Measurements from ENCODE around the gene ZNF582. TPM values are rescaled to one million over a fixed set of nuclear protein-coding genes. Genes with fewer than 3 reads are reported as not detected.
"Not testable (repeated sequence)": the region's sequence is repeated elsewhere in the genome, so short reads cannot be mapped to it uniquely, and the experiment has no call there.

The ZNF582 gene
- total and polyA plus RNA-seq, 5 donors, result 3.6 to 6.3 (median 5.4) TPM

GRCh38 chr19:56350416-56351045, 42.8 kb downstream of the ZNF582 start:
- ATAC-seq, result peak in 1 of 2 donors; percentile 55
- intact Hi-C loops (cut with DNase I), result loop anchor here in 3 of 4 donors (5.0 to 10.0 kb wide), 4 partner anchors 93 to 276 kb away; no protein-coding TSS in a partner anchor
- peak in 1 of 3 donors; percentile 48 for DNase-seq
- H3K4me3 ChIP-seq (ENCODE audit: low read length), result no peak overlapping the region
- no peaks in the 10 kb centered on the region for H3K9me3 ChIP-seq (ENCODE audit: control insufficient read depth, low read length)
- no peaks in the 10 kb centered on the region for H3K27me3 ChIP-seq (ENCODE audit: control insufficient read depth, insufficient read depth)
- no peaks in the 10 kb centered on the region for H3K4me1 ChIP-seq (ENCODE audit: control insufficient read depth, insufficient read depth, low read length)
- no peak overlapping the region for H3K27ac ChIP-seq (ENCODE audit: low read length)
- WGBS, result 17% methylated on average over 8 of the region's 8 CpGs

GRCh38 chr19:56348289-56348877, 45.0 kb downstream of the ZNF582 start:
- ATAC-seq (no peak), DNase-seq (no peak)
- no peak overlapping the region for H3K4me3 ChIP-seq (ENCODE audit: low read length)
- no peaks in the 10 kb centered on the region for H3K4me1 ChIP-seq (ENCODE audit: control insufficient read depth, insufficient read depth, low read length)
- H3K27me3 ChIP-seq (ENCODE audit: control insufficient read depth, insufficient read depth), result no peaks in the 10 kb centered on the region
- WGBS, result 68% methylated on average over 5 of the region's 5 CpGs
- no peak overlapping the region for H3K27ac ChIP-seq (ENCODE audit: low read length)
- intact Hi-C loops (cut with DNase I), result no loop called here
- H3K9me3 ChIP-seq (ENCODE audit: control insufficient read depth, low read length), result no peaks in the 10 kb centered on the region

- 47% methylated on average over 7 of the region's 7 CpGs for WGBS
- no peaks in the 10 kb centered on the region for H3K27me3 ChIP-seq (ENCODE audit: control insufficient read depth, insufficient read depth)
Observed at GRCh38 chr19:56347163-56347778, 46.1 kb downstream of the ZNF582 start.

GRCh38 chr19:56341948-56342347, 51.4 kb downstream of the ZNF582 start:
- intact Hi-C loops (cut with DNase I), result no loop called here
- no peak overlapping the region for H3K4me3 ChIP-seq (ENCODE audit: low read length)
- no peak for ATAC-seq
- DNase-seq, result no peak
- no peaks in the 10 kb centered on the region for H3K9me3 ChIP-seq (ENCODE audit: control insufficient read depth, low read length)
- H3K4me1 ChIP-seq (ENCODE audit: control insufficient read depth, insufficient read depth, low read length), result peaks cover 1% of the 10 kb centered on the region
- H3K27ac ChIP-seq (ENCODE audit: low read length), result no peak overlapping the region
- no peaks in the 10 kb centered on the region for H3K27me3 ChIP-seq (ENCODE audit: control insufficient read depth, insufficient read depth)

More at GRCh38 chr19:56347163-56347778, 46.1 kb downstream of the ZNF582 start:
- H3K9me3 ChIP-seq (ENCODE audit: control insufficient read depth, low read length), result no peaks in the 10 kb centered on the region
- intact Hi-C loops (cut with DNase I), result no loop called here
- no peaks in the 10 kb centered on the region for H3K4me1 ChIP-seq (ENCODE audit: control insufficient read depth, insufficient read depth, low read length)
- ATAC-seq, result no peak
- DNase-seq, result no peak
- H3K27ac ChIP-seq (ENCODE audit: low read length), result no peak overlapping the region
- H3K4me3 ChIP-seq (ENCODE audit: low read length), result no peak overlapping the region

- not testable (repeated sequence) for H3K4me1 ChIP-seq (ENCODE audit: control insufficient read depth, insufficient read depth, low read length); ATAC-seq; H3K4me3 ChIP-seq (ENCODE audit: low read length); H3K9me3 ChIP-seq (ENCODE audit: control insufficient read depth, low read length); DNase-seq; H3K27ac ChIP-seq (ENCODE audit: low read length); H3K27me3 ChIP-seq (ENCODE audit: control insufficient read depth, insufficient read depth)
- intact Hi-C loops (cut with DNase I), result loop anchor here in 1 of 4 donors (10.0 kb wide), 1 partner anchor 84 kb away; no protein-coding TSS in a partner anchor
- WGBS, result 88% methylated on average over 6 of the region's 10 CpGs
Observed at GRCh38 chr19:56339031-56339430, 54.3 kb downstream of the ZNF582 start.

GRCh38 chr19:56337077-56337476, 56.3 kb downstream of the ZNF582 start:
- WGBS, result 93% methylated on average over 8 of the region's 8 CpGs
- DNase-seq; H3K27me3 ChIP-seq (ENCODE audit: control insufficient read depth, insufficient read depth); H3K27ac ChIP-seq (ENCODE audit: low read length); H3K4me3 ChIP-seq (ENCODE audit: low read length); H3K4me1 ChIP-seq (ENCODE audit: control insufficient read depth, insufficient read depth, low read length); ATAC-seq; H3K9me3 ChIP-seq (ENCODE audit: control insufficient read depth, low read length): not testable (repeated sequence)
- intact Hi-C loops (cut with DNase I), result loop anchor here in 1 of 4 donors (10.0 kb wide), 1 partner anchor 82 kb away; no protein-coding TSS in a partner anchor

- not testable (repeated sequence) for H3K4me1 ChIP-seq (ENCODE audit: control insufficient read depth, insufficient read depth, low read length); ATAC-seq; H3K4me3 ChIP-seq (ENCODE audit: low read length); H3K27ac ChIP-seq (ENCODE audit: low read length); DNase-seq; H3K9me3 ChIP-seq (ENCODE audit: control insufficient read depth, low read length); H3K27me3 ChIP-seq (ENCODE audit: control insufficient read depth, insufficient read depth)
- intact Hi-C loops (cut with DNase I), result loop anchor here in 1 of 4 donors (10.0 kb wide), 1 partner anchor 81 kb away; no protein-coding TSS in a partner anchor
Observed at GRCh38 chr19:56335371-56335770, 58.0 kb downstream of the ZNF582 start.

GRCh38 chr19:56333506-56333905, 59.8 kb downstream of the ZNF582 start:
- peak in 1 of 2 donors; percentile 39 for ATAC-seq
- H3K4me3 ChIP-seq (ENCODE audit: low read length), result no peak overlapping the region
- no peaks in the 10 kb centered on the region for H3K27me3 ChIP-seq (ENCODE audit: control insufficient read depth, insufficient read depth)
- H3K4me1 ChIP-seq (ENCODE audit: control insufficient read depth, insufficient read depth, low read length), result no peaks in the 10 kb centered on the region
- H3K27ac ChIP-seq (ENCODE audit: low read length), result no peak overlapping the region
- no peak for DNase-seq
- intact Hi-C loops (cut with DNase I), result loop anchor here in 2 of 4 donors (5.0 to 10.0 kb wide), 2 partner anchors 79 to 81 kb away; no protein-coding TSS in a partner anchor
- no peaks in the 10 kb centered on the region for H3K9me3 ChIP-seq (ENCODE audit: control insufficient read depth, low read length)

Other genes with a start within 250 kb of the ZNF582 start
- not detected for gene GALP, start 217.5 kb downstream of the ZNF582 start, total RNA-seq
- gene GALP, start 217.5 kb downstream of the ZNF582 start, polyA plus RNA-seq, result not detected
- gene ZSCAN5B, start 195.8 kb downstream of the ZNF582 start, total RNA-seq, result not detected
- gene ZSCAN5B, start 195.8 kb downstream of the ZNF582 start, polyA plus RNA-seq, result not detected
- not detected for gene ZSCAN5C, start 191.3 kb downstream of the ZNF582 start, total RNA-seq
- not detected for gene ZSCAN5C, start 191.3 kb downstream of the ZNF582 start, polyA plus RNA-seq
- not detected for gene EDDM13, start 120.8 kb downstream of the ZNF582 start, total RNA-seq
- gene EDDM13, start 120.8 kb downstream of the ZNF582 start, polyA plus RNA-seq, result 0.32 TPM
- 10 to 100 TPM; 18.2 to 25.8 (median 21.7) TPM for gene ZSCAN5A, start 78.7 kb downstream of the ZNF582 start, total RNA-seq
- gene ZSCAN5A, start 78.7 kb downstream of the ZNF582 start, polyA plus RNA-seq, result 16.5 TPM
- gene ZNF583, start 10.8 kb upstream of the ZNF582 start, total RNA-seq, result 1 to 10 TPM; 5.6 to 8.6 (median 7.0) TPM
- 3.1 TPM for gene ZNF583, start 10.8 kb upstream of the ZNF582 start, polyA plus RNA-seq
- gene ZNF667, start 83.8 kb upstream of the ZNF582 start, total RNA-seq, result 1 to 10 TPM; 3.3 to 7.2 (median 5.3) TPM
- 3.2 TPM for gene ZNF667, start 83.8 kb upstream of the ZNF582 start, polyA plus RNA-seq
- gene ZNF471, start 114.3 kb upstream of the ZNF582 start, total RNA-seq, result 1 to 10 TPM; 4.5 to 9.3 (median 6.7) TPM
- gene ZNF471, start 114.3 kb upstream of the ZNF582 start, polyA plus RNA-seq, result 2.8 TPM
- gene ZFP28, start 145.4 kb upstream of the ZNF582 start, total RNA-seq, result 1 to 10 TPM; 5.2 to 6.7 (median 6.0) TPM
- gene ZFP28, start 145.4 kb upstream of the ZNF582 start, polyA plus RNA-seq, result 3.8 TPM
- 1 to 10 TPM; 3.5 to 5.2 (median 4.8) TPM for gene ZNF470, start 173.9 kb upstream of the ZNF582 start, total RNA-seq
- 2.8 TPM for gene ZNF470, start 173.9 kb upstream of the ZNF582 start, polyA plus RNA-seq
- gene ZNF71, start 201.8 kb upstream of the ZNF582 start, total RNA-seq, result 1 to 10 TPM; 5.7 to 7.5 (median 6.4) TPM
- gene ZNF71, start 201.8 kb upstream of the ZNF582 start, polyA plus RNA-seq, result 5.0 TPM
- under 1 TPM in 2 of 4 donors, not detected in 2; 0.31 to 0.40 TPM for gene SMIM17, start 249.6 kb upstream of the ZNF582 start, total RNA-seq
- 0.18 TPM for gene SMIM17, start 249.6 kb upstream of the ZNF582 start, polyA plus RNA-seq

Measured in right cardiac atrium (tissue), 5 donors.